A673 (cell line): ENCODE results near the gene RPL28. TPM values are rescaled to one million over a fixed set of nuclear protein-coding genes. Genes with fewer than 3 reads are reported as not detected.
"Not testable (repeated sequence)": the region's sequence is repeated elsewhere in the genome, so short reads cannot be mapped to it uniquely, and the experiment has no call there.

Experiments used
- BruUV-seq: library from RNA; stranded (reverse); fragments of 400-500 nt; replicated peaks from 2 replicates; lab custom pipeline; 2021; lab: Mats Ljungman, UMichigan
- CTCF ChIA-PET: fragments of 300-600 bp; sonication (Branson Sonifier 250); formaldehyde crosslinking; loops from one replicate; lab custom pipeline; 2022; ENCODE audit warnings: antibody characterized with exemption; lab: Charles Lee
- POLR2A ChIA-PET: fragments of 300-600 bp; sonication (Branson Sonifier 250); formaldehyde crosslinking; loops from one replicate; lab custom pipeline; 2022; ENCODE audit warnings: antibody characterized with exemption; ENCODE audit not compliant: low non-redundant PET; lab: Charles Lee
- DNase-seq: peaks from one replicate; pipeline ENCODE4 v3.0.0-alpha.2; 2015; ENCODE audit warnings: low spot score
- H3K27ac ChIP-seq: fragments of 200-600 bp; sonication (generic); 2 replicates; pipeline ENCODE4 v1.5.1; 2016; ENCODE audit warnings: mixed run types, low read depth, mild to moderate bottlenecking, mixed read lengths, antibody characterized with exemption, low read length; ENCODE audit not compliant: poor library complexity, severe bottlenecking
- H3K27me3 ChIP-seq: fragments of 200-600 bp; sonication (generic); replicated peaks from 2 replicates; pipeline ENCODE4 v1.6.1; 2017; ENCODE audit warnings: mixed run types, low read depth, mild to moderate bottlenecking, mixed read lengths, antibody characterized with exemption, low read length; ENCODE audit not compliant: insufficient read depth, poor library complexity
- H3K36me3 ChIP-seq: fragments of 200-600 bp; sonication (generic); 2 replicates; pipeline ENCODE4 v1.6.1; 2016; ENCODE audit warnings: mixed run types, mild to moderate bottlenecking, mixed read lengths, antibody characterized with exemption, low read length; ENCODE audit not compliant: insufficient read depth, poor library complexity, severe bottlenecking
- H3K4me1 ChIP-seq: fragments of 200-600 bp; sonication (generic); 2 replicates; pipeline ENCODE4 v1.6.1; 2017; ENCODE audit warnings: mixed run types, mild to moderate bottlenecking, mixed read lengths, antibody characterized with exemption, low read length; ENCODE audit not compliant: insufficient read depth, poor library complexity, severe bottlenecking
- H3K4me3 ChIP-seq: fragments of 200-600 bp; sonication (generic); 2 replicates; pipeline ENCODE4 v1.5.1; 2016; ENCODE audit warnings: low read depth, mixed run types, mild to moderate bottlenecking, mixed read lengths, low read length; ENCODE audit not compliant: poor library complexity, severe bottlenecking
- H3K9me3 ChIP-seq: fragments of 200-600 bp; sonication (generic); 2 replicates; pipeline ENCODE4 v1.6.1; 2016; ENCODE audit warnings: mixed run types, low read depth, mild to moderate bottlenecking, mixed read lengths, antibody characterized with exemption, low read length; ENCODE audit not compliant: poor library complexity, severe bottlenecking
- EZH2 ChIP-seq: fragments of 200-600 bp; sonication (generic); IDR thresholded peaks from 2 replicates; pipeline ENCODE4 v1.6.1; 2017; ENCODE audit warnings: borderline replicate concordance, low read depth, mild to moderate bottlenecking, mixed read lengths, antibody characterized with exemption, low read length; ENCODE audit not compliant: poor library complexity, severe bottlenecking
- intact Hi-C: fragments of 100-400 bp; cut with micrococcal nuclease; formaldehyde crosslinking; loops from one replicate; pipeline ENCODE4 v1.10.0; 2022; ENCODE audit not compliant: unreplicated experiment
- total RNA-seq: library from RNA; stranded (reverse); gene quantifications from 2 replicates; pipeline ENCODE4 v1.2.3, GENCODE V29; 2021
- TF ChIP-seq, protein P1 (sequence below): fragments of 300-800, 200-600 bp; sonication (generic); conservative IDR thresholded peaks from 2 replicates; pipeline ENCODE4 v1.5.1; 2017; ENCODE audit warnings: low read depth, mild to moderate bottlenecking, antibody characterized with exemption, low read length, moderate library complexity, mixed read lengths

Gene RPL28
- total RNA-seq, 1 experiment from 2014 or later = 1,380 TPM

DNA sequence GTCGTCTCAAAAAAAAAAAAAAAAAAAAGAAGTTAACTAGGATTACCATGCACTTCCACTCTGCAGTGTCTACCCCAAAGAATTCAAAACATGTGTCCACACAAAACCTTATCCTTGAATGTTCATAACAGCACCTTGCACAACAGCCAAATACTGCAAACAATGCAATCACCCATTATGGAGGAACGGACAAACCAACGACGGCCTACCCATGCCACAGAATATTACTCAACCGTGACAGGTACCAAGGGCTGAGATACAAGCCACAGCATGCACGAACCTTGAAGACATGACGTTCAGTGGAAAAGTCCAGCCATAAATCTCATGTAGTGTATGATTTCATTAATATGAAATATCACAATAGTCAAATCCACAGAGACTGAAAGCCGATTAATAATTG is 60.3 kb downstream of the RPL28 start:
- BruUV-seq = no TSS peak
- peaks cover 55% of the 10 kb centered on the region for H3K27me3 ChIP-seq
- H3K4me3 ChIP-seq = no peak overlapping the region
- POLR2A ChIA-PET = interaction anchor here (0.6 kb wide), 1 partner anchor 1519 kb away, joined by 26 read pairs; no protein-coding TSS in a partner anchor
- CTCF ChIA-PET = interaction anchor here (0.6 kb wide), 1 partner anchor 159 kb away, joined by 5 read pairs; no protein-coding TSS in a partner anchor
- intact Hi-C loops = no loop called here
- H3K4me1 ChIP-seq = peaks cover 17% of the 10 kb centered on the region
- H3K36me3 ChIP-seq = no peaks in the 10 kb centered on the region
- H3K9me3 ChIP-seq = no peaks in the 10 kb centered on the region
- TF ChIP-seq EZH2 = no peak
- TF ChIP-seq, protein P1, sequence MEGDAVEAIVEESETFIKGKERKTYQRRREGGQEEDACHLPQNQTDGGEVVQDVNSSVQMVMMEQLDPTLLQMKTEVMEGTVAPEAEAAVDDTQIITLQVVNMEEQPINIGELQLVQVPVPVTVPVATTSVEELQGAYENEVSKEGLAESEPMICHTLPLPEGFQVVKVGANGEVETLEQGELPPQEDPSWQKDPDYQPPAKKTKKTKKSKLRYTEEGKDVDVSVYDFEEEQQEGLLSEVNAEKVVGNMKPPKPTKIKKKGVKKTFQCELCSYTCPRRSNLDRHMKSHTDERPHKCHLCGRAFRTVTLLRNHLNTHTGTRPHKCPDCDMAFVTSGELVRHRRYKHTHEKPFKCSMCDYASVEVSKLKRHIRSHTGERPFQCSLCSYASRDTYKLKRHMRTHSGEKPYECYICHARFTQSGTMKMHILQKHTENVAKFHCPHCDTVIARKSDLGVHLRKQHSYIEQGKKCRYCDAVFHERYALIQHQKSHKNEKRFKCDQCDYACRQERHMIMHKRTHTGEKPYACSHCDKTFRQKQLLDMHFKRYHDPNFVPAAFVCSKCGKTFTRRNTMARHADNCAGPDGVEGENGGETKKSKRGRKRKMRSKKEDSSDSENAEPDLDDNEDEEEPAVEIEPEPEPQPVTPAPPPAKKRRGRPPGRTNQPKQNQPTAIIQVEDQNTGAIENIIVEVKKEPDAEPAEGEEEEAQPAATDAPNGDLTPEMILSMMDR = no peak
- no peak overlapping the region for H3K27ac ChIP-seq
- no peak for DNase-seq

DNA sequence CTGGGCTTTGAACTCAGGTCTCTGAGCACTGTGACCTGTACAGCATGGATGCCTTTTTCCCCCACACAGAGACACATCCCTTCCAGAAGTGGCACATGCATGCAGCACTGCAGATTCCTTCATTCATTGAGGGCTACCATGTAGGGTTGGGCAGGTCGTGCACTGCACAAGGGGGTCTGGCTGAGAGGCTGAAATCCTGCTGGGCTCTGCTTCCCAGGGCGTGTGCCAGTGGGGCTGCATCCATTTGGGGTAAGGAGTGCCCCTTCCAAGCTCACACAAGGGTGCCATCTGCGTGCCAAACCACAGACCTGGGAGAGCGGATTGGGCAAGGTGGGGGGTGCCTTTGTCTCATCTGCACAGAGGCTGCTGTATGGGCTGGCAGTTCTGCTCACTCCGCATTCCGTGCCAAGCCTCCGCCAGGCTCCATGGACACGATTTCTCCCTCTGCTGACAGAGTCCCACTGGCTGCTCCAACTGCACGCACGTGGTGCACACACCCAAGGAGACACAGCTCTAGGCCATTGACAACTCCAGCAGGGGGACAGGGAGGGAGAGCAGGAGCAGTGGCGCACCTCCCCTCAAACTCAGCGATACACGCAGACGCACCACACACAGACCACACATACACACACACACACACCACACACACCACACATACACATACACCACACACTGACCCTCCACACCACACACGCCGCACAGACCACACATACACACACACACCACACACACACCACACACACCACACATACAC is 61.9 kb downstream of the RPL28 start:
- H3K4me1 ChIP-seq = peaks cover 16% of the 10 kb centered on the region
- CTCF ChIA-PET = no interaction called here
- DNase-seq = peak; percentile 80
- TF ChIP-seq EZH2 = no peak
- TF ChIP-seq, protein P1 = no peak
- POLR2A ChIA-PET = interaction anchor here (0.5 to 0.7 kb wide), 2 partner anchors 39 to 316 kb away, joined by 11 to 24 read pairs; no protein-coding TSS in a partner anchor
- intact Hi-C loops = no loop called here
- no TSS peak for BruUV-seq
- no peak overlapping the region for H3K4me3 ChIP-seq
- no peak overlapping the region for H3K27ac ChIP-seq
- H3K36me3 ChIP-seq = no peaks in the 10 kb centered on the region
- no peaks in the 10 kb centered on the region for H3K9me3 ChIP-seq
- peaks cover 56% of the 10 kb centered on the region for H3K27me3 ChIP-seq

DNA sequence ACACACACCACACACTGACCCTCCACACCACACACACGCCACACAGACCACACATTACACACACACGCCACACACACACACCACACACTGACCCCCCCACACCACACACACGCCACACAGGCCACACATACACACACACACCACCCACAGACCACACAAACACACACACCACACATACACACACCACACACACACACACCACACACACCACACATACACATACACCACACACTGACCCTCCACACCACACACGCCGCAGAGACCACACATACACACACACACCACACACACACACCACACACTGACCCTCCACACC is 62.4 kb downstream of the RPL28 start:
- intact Hi-C loops = not testable (repeated sequence)

More for the DNA sequence above, 62.4 kb downstream of the RPL28 start:
- H3K9me3 ChIP-seq, H3K27ac ChIP-seq, H3K4me3 ChIP-seq, CTCF ChIA-PET, BruUV-seq, DNase-seq, H3K36me3 ChIP-seq: not testable (repeated sequence)
- POLR2A ChIA-PET = interaction anchor here (0.5 kb wide), 1 partner anchor 317 kb away, joined by 11 read pairs; no protein-coding TSS in a partner anchor
- peaks cover 51% of the 10 kb centered on the region for H3K27me3 ChIP-seq
- H3K4me1 ChIP-seq = peaks cover 17% of the 10 kb centered on the region
